Vagina (tissue), 2 donors: ENCODE measurements around the gene SEC24D.

Experiments
- POLR2A ChIP-seq, 2 donors: fragments of 450-650 bp; IDR thresholded peaks; one replicate each; pipeline ENCODE4 v1.6.1; 2017; ENCODE audit warnings: antibody characterized with exemption in 2 of 2, mild to moderate bottlenecking in 2 of 2, moderate library complexity in 2 of 2
- TF ChIP-seq, protein P1 (sequence below), 3 experiments: fragments of 450-650 bp in 2 of 3; fragments of 200-600 bp in 1 of 3; sonication (generic) in 1 of 3; IDR thresholded peaks; one replicate each; pipeline ENCODE4 v1.5.1; 2017 to 2019; ENCODE audit warnings: antibody characterized with exemption in 3 of 3, mild to moderate bottlenecking in 2 of 3, moderate library complexity in 2 of 3

- TF ChIP-seq POLR2A (IDR thresholded peaks at IDR 0.05), result no peak
- TF ChIP-seq, protein P1, sequence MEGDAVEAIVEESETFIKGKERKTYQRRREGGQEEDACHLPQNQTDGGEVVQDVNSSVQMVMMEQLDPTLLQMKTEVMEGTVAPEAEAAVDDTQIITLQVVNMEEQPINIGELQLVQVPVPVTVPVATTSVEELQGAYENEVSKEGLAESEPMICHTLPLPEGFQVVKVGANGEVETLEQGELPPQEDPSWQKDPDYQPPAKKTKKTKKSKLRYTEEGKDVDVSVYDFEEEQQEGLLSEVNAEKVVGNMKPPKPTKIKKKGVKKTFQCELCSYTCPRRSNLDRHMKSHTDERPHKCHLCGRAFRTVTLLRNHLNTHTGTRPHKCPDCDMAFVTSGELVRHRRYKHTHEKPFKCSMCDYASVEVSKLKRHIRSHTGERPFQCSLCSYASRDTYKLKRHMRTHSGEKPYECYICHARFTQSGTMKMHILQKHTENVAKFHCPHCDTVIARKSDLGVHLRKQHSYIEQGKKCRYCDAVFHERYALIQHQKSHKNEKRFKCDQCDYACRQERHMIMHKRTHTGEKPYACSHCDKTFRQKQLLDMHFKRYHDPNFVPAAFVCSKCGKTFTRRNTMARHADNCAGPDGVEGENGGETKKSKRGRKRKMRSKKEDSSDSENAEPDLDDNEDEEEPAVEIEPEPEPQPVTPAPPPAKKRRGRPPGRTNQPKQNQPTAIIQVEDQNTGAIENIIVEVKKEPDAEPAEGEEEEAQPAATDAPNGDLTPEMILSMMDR (IDR thresholded peaks at IDR 0.05), result no peak
These were observed 6.1 kb upstream of the SEC24D start for GRCh38 chr4:118842055-118842454.
